ENCODE measurements around the gene CTAG2.
"Not testable (repeated sequence)": the region's sequence is repeated elsewhere in the genome, so short reads cannot be mapped to it uniquely, and the experiment has no call there.

CTAG2 gene

DNA sequence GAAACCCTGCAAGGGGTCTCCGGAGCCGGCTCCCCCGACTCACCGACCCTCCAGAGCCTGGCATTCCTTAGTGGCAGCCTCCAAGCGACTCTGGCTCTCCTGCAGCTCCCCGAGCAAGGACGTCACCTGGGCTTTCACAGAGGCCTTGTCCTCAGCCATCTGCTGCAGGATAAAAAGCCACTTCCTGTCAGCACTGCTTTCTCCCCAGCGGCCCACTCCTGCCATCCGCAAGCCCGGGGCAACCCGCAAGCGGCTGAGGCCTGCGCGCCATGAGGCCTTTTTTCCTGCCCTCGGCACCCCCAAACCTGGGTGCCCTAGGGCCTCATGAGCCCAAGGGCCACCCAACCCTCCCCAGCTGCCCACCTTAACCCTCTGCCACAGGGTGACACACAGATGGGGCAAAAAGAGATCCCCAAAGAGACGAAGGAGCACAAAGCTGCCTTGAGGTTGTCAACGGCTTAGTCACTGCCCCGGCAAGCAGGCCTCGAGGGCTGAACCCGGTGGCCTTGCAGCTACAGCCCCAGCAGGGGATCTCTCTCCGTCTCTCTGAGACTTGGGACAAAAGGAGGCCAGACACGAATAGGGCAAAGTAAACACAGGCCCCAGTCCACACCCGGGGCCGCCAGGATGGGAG is 7.5 kb downstream of the CTAG2 start:
- DNase-seq (ENCODE audit: low spot score) = not testable (repeated sequence)

DNA sequence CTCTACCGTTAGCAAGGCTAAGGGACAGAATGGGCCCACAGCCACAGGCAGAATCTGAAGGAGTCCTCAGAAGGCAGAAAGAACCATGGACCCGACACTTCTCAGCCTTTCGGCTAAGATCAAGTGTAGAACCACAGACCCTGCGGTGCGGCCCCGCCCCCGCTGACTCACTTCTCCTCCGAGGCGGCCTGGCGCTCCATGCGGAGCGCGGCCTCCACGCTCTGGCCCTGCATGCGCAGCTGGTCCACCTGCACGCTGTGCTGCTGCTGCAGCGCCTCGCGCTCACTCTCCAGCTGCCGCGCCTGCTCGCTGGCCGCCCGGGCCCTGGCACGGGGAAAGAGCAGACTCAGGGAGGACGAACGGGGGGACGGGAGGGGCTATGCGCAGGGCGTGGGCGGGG is 9.7 kb downstream of the CTAG2 start:
- DNase-seq (ENCODE audit: low spot score) = not testable (repeated sequence)

DNA sequence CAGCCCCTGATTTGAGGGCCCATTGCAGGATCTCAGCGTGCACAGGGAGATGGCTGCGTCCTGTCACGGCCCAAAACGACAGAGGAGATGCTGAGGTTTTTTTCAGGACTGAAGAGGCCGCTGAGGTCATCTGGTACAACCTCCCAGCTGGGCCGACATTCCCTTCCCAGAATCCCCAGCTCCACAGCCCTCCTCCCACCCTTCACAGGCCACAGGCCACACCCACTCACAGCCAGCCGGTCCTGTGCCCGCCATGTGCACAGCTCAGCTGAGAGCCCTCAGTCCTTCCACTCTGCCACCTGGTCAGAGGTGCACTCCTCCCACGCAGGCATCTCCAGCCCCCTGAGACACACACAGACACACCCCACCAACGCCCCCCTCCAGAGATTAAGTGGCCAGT is 11.6 kb downstream of the CTAG2 start:
- DNase-seq (ENCODE audit: low spot score) = not testable (repeated sequence)

DNA sequence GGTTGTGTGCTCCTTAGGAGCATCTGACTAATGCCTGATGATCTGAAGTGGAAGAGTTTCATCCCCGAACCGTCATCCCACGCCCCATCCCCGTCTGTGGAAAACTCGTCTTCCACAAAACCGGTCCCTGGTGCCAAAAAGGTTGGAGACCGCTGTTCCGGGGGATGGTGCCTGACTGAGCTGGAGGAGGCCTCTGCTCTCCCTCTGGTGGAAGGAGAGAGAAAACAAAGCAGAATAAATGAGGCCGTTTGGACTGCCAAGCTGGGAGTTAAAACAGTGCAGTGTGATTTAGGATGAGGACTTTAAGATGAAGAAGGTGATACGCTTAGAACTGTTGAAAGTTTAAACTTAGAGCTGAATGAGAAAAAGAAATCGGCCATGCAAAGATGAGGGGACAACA is 19.7 kb downstream of the CTAG2 start:
- not testable (repeated sequence) for DNase-seq (ENCODE audit: low spot score)

DNA sequence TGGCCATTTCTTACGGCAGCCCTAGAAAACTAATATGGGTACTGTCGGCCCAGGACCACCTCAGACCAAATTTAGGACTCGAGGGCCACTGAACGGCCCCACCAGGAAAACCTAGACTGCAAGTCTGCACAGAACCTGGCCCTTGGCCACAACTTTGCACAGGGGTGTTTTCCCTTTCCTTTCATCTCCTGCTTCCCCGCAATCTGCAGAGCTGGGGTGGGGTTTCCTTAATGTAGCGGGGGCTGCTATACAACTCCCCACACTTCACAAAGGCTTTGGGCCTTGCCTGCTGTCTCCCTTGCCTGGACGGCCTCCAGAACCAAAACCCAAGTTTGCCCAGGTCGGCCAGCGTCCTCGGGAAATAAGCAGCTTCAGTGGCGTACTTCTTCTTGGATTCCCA is 22.4 kb downstream of the CTAG2 start:
- not testable (repeated sequence) for DNase-seq (ENCODE audit: low spot score)

DNA sequence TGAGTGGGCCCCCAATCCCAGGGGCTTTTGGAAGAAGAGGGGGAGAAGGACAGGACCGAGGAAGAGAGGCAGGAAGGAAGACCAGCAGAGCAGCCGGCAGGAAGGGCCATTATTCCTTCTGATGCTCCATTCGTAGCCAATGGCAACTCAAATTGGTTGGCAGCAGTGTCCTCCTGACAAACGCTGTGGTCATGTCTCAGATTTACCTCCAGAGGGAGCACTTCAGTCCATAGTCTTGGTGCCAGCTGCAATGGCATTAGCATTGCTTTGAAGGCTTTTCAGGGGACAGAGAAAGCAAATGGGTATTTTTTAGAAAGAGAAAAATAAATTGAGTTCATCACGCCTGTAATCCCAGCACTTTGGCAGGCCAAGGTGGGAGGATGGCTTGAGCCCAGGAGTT is 24.4 kb downstream of the CTAG2 start:
- DNase-seq (ENCODE audit: low spot score) = not testable (repeated sequence)

DNA sequence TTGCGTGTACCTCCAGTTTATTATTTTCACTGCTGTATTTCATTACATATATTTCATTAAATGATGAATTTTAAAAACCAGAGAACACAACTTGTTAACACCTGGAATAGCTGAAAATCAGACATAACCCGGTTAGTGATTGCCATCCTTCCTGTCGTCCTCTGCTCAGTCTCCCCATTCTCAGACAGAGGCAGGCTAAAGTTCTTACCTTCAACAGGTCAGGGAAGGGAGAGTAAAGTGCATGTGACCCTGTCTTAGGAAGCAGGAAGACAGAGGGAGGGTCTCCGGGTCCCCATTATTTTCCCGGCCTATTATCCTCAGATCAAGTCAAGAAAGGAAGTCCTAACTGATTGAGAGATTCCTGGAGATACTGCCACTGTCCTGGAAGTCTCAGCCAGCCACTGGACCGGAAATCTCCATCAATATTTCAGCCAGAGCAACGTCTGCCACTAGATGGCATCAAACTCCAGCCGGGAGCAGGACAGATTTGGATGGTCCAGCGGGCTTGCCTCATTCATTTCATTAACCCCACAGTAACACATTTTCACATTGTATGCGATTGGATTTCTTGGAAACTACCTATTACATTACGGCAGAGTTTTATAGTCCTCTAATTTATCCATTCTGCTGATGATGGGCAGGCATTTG is 32.5 kb downstream of the CTAG2 start:
- DNase-seq (ENCODE audit: low spot score) = not testable (repeated sequence)

GRCh38 chrX:154619182-154619581 is 34.2 kb downstream of the CTAG2 start, which contains the start of gene CTAG1B:
CTAG1B (minus strand) TSS chrX:154619282; CDS start chrX:154619218, 64 bp downstream.
- DNase-seq (ENCODE audit: low spot score) = not testable (repeated sequence)

- DNase-seq (ENCODE audit: low spot score) = not testable (repeated sequence)
These were observed 39.8 kb downstream of the CTAG2 start for GRCh38 chrX:154613586-154613985.

DNA sequence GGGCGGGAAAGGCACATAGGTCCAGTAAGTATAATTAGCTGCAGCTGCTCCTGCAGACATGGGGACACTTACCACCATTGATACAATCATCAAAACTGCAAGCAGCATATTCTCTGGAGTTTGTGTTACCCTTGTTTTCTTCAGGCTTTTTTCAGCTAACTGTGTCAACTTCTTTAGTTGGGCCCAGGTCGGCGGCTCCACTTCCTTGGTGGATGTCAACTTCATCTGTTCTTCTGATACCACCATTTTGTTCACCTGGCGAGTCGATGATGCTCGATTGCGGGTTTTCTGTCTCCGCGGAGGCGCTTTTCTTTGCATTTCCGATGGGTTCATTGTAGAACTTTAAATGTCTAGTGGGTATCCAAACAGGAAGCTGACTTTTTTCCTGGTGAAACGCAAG is 42.2 kb downstream of the CTAG2 start:
- DNase-seq (ENCODE audit: low spot score) = not testable (repeated sequence)

- not testable (repeated sequence) for DNase-seq (ENCODE audit: low spot score)
These were observed 44.6 kb downstream of the CTAG2 start for GRCh38 chrX:154608823-154609222.

- not testable (repeated sequence) for DNase-seq (ENCODE audit: low spot score)
These were observed 45.4 kb downstream of the CTAG2 start for GRCh38 chrX:154607976-154608375.

DNA sequence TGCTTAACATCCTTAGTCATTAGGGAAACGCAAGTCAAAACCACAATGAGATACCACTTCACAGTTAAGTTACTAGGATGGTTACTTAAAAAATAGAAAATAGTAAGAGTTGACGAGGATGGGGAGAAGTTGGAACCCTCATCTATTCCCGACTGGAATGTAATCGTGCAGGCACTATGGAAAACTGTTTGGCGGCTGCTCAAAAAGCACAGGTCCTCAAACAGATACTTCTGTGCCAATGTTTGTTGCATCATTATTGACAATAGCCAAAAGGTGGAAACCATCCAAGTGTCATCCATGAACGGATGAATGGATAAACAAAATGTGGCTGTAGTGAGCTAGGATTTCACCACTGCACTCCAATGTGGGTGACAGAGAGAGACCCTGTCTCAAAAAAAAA is 46.0 kb downstream of the CTAG2 start:
- no peak for DNase-seq (ENCODE audit: low spot score)

GRCh38 chrX:154605566-154605965 is 47.8 kb downstream of the CTAG2 start:
- DNase-seq (ENCODE audit: low spot score) = no peak

- no peak for DNase-seq (ENCODE audit: low spot score)
These were observed 49.6 kb downstream of the CTAG2 start for GRCh38 chrX:154603438-154604430.

- DNase-seq (ENCODE audit: low spot score) = no peak
These were observed 50.5 kb downstream of the CTAG2 start for GRCh38 chrX:154602766-154603437.

GRCh38 chrX:154602226-154602625 is 51.2 kb downstream of the CTAG2 start:
- no peak for DNase-seq (ENCODE audit: low spot score)

Measured in germinal center (tissue), 1 donor.